GM19455 (cell line): ENCODE results near the gene NBEA.
"Not testable (repeated sequence)": the region's sequence is repeated elsewhere in the genome, so short reads cannot be mapped to it uniquely, and the experiment has no call there.

ENCODE experiments used
- ATAC-seq: cut with Tn5 transposase; IDR thresholded peaks from one replicate; pipeline ENCODE4 v1.9.1; 2021; ENCODE audit not compliant: unreplicated experiment

Gene NBEA

GRCh38 chr13:35055705-35056104 is 113.6 kb downstream of the NBEA start:
- no peak for ATAC-seq

DNA sequence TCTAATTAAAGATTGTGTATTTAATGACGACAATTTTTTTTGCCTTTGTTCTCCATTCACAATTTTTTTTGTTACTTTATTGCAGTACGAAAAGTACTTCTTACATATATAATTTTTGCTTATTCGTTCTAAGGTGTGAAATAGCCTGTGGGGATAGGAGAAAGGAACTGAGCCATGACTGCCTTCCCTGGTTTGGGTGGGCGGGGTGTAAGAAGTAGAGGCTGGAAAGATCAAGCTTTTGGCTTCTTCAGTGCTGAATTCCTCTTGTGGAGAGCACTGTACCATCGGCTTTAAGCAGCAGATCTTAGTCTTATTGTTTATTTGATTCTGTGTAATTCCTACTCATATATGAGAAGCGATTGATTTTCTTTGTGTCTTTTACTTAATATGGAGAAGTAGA is 115.8 kb downstream of the NBEA start:
- no peak for ATAC-seq

DNA sequence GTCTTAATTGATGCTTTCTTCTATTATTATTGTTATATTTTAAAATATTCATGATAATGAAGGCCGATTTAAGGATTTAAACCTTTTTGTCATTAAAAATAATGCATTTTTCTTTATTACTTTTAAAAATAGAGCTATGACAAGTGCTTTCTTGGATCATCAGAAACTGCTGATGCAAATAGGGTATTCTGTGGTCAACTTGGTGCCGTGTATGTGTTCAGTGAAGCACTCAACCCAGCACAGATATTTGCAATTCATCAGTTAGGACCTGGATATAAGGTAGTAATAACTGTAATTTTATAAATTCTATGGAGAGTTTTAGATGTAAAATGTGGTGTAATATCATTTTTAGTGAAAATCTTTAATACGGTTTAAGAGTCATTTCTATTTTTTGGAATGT is 116.5 kb downstream of the NBEA start:
- peak; percentile 69 for ATAC-seq

DNA sequence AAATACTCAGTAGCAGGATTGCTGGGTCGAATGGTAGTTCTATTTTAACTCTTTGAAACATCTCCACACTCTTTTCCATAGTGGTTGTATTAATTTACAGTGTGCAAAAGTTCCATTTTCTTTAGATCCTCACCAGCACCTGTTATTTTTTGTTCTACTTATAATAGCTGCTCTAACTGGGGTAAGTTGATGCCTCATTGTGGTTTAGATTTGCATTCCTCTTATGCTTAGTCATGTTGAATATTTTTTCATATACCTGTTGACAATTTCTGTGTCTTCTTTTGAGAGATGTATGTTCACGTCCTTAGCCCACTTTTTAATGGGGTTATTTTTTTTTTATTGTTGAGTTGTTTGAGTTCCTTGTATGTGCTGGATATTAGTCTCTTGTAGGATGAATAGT is 144.6 kb downstream of the NBEA start:
- no peak for ATAC-seq

- no peak for ATAC-seq
These were observed 150.2 kb downstream of the NBEA start for GRCh38 chr13:35092251-35092650.

DNA sequence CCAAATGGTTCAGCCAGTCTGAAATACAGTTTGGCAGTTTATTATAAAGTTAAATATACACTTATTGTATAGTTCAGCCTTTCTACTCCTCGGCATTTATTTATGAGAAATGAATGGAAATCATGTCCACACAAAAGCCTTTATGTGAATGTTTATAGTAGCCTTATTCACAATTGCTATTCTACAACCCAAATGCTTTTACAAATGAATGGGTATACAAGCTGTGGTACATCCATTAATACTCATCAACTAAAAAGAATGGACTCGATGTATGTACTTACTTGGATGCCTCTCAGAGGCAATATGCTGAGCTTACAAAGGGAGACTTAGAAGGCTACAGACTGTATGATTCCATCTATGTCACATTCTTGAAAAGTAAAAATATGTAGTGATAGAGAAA is 150.7 kb downstream of the NBEA start:
- ATAC-seq = no peak

GRCh38 chr13:35093356-35093755 is 151.3 kb downstream of the NBEA start:
- ATAC-seq = no peak

- not testable (repeated sequence) for ATAC-seq
These were observed 164.7 kb downstream of the NBEA start for GRCh38 chr13:35106771-35107170.

DNA sequence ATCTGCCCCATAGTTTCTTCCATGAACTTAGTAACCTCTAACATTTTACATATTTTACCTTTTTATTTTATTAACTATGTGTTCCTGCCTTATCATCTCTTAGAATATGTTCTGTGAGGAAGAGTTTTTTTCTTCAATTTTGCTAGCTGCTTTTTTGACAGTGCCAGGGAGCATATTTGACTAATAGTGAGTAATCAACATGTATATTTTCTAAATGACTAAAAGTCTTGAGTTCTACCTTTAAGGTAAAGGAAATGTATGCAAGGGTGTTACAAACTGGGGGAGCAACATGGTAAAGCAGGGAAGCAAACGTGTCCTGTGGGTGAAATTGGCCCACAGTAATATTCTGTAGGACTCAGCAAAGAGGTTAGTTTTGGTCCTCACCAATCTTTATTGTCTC is 165.5 kb downstream of the NBEA start:
- ATAC-seq = no peak

GRCh38 chr13:35113612-35114011 is 171.5 kb downstream of the NBEA start:
- ATAC-seq = not testable (repeated sequence)

GRCh38 chr13:35127466-35127865 is 185.4 kb downstream of the NBEA start:
- no peak for ATAC-seq

- ATAC-seq = no peak
These were observed 187.4 kb downstream of the NBEA start for GRCh38 chr13:35129500-35129899.

DNA sequence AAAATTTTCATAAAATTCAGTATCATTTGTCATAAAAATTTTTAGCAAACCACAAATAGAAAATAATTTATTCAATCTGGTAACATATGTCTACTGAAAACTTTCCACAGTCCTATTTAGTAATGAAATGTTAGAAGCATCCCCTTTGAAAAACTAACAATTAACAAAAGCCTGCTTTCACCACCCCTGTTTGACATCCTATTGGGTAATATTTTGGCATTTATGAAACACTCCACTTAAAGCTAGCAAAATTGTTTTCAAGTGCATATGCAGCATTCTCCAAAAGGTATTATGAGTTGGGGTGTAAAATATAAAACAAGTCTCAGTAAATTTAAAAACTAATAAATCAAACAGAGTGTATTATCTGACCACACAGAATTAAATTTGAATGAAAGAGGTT is 189.4 kb downstream of the NBEA start:
- ATAC-seq = no peak

DNA sequence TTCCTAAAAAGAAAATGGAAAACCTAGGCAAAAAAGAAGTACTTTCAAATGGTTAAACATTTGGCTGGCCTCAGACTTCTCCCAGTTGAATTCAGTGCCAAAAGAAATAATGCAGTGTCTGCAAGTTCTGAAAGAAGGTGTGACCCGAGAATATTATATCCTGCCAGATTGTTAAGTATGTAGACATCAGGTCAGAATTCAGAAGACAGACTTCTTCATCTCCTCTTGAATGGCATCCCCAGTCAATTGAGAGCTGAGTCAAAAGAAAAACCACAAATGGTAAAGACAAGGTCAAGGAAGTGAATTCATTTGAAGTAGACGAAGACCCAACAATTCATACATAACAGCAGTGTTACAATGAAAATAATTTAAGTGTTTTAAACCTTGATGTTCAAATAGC is 194.5 kb downstream of the NBEA start:
- ATAC-seq = no peak

DNA sequence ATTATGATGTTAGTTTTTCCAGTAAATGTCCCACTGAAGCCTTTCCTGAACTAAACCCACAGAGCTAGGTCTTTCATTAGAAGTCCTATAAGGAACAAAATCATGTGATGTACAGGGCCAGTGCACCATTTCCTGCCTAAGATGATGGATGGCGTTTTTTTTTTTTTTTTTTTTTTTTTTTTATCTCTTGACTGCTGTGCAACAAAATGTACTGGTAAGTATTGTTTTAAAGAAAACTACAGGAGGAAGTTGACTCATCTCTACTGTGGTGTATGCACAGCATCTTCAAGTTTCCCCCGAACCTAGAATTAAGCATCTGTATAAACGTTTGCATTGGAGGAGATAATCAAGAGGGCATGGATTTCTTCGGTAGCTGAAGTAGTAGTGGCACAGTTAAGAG is 197.5 kb downstream of the NBEA start:
- no peak for ATAC-seq

DNA sequence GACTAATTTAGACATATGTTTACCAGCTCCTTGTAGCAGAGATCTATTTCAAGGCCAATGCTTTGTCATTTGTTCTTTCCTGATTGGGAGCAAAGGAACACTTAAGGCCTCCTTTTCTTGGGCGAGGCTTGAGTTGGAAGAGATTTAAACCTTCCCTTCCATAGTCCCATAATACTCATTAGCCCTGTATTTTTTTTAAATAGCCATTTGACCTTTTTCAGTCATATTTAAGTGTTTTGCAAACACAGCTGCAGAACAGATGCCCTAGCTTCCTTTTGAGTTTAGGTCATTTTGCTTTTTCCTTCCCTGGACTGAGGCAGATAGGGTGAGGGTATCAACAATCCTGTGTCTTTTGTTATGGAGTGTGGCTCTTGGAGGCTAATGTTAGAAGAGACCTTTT is 198.3 kb downstream of the NBEA start:
- ATAC-seq = no peak

DNA sequence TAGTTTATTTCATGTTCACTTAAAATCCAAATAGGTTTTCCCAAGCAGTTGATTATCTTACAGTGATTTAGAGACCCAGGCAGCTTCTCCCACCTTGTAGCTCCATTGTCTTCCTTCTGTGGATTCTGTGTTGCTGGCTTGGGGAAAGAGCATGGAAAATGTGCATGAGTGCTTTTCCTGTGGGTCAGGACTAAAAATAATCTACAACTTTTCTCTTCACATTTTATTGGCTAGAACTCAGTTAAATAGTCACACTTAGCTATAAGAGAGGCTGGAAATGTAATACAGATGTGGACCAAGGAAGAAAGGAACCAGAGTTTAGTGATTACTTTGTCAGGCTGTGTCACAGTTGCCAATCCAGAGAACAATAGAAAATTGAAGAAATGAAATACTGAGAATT is 198.8 kb downstream of the NBEA start:
- no peak for ATAC-seq

DNA sequence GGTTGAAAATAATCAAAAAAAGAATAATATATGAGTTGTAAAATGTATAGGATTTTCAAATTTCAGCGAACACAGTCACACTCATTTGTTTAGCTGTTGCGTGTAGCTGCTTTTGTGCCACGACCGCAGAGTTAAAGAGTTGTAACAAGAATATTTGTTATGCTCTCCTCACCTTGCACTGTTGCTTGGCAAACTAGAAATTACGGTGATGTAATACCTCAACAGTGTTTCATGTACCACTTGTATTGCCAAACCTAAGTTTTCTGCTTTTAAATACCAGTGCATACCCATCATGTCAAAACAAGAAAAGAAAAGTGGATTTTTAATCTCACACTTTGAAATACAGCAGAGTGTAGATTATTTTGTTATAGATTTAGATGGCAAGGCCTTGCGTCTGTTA is 201.1 kb downstream of the NBEA start:
- no peak for ATAC-seq

- no peak for ATAC-seq
These were observed 202.3 kb downstream of the NBEA start for GRCh38 chr13:35144166-35144890.

GRCh38 chr13:35146686-35147085 is 204.6 kb downstream of the NBEA start:
- no peak for ATAC-seq

GRCh38 chr13:35157143-35157755 is 215.2 kb downstream of the NBEA start:
- ATAC-seq = peak; percentile 73

DNA sequence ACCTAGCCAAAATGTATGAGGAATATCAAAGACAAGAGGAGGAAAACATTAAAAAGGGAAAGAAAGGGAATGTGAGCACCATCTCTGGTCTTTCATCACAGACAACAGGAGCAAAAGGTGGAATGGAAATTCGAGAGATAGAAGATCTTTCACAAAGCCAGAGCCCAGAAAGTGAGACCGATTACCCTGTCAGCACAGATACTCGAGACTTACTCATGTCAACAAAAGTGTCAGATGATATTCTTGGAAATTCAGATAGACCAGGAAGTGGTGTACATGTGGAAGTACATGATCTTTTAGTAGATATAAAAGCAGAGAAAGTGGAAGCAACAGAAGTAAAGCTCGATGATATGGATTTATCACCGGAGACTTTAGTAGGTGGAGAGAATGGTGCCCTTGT is 217.0 kb downstream of the NBEA start:
- ATAC-seq = no peak

GRCh38 chr13:35160896-35161295 is 218.8 kb downstream of the NBEA start:
- no peak for ATAC-seq
